Fibroblast of upper back skin (primary cell): ENCODE measurements around the gene PTCD2.
"Not testable (repeated sequence)": the region's sequence is repeated elsewhere in the genome, so short reads cannot be mapped to it uniquely, and the experiment has no call there.

ENCODE experiments used
- DNase-seq: peaks from one replicate; pipeline ENCODE4 v3.0.0-alpha.2; 2013

Gene PTCD2

DNA sequence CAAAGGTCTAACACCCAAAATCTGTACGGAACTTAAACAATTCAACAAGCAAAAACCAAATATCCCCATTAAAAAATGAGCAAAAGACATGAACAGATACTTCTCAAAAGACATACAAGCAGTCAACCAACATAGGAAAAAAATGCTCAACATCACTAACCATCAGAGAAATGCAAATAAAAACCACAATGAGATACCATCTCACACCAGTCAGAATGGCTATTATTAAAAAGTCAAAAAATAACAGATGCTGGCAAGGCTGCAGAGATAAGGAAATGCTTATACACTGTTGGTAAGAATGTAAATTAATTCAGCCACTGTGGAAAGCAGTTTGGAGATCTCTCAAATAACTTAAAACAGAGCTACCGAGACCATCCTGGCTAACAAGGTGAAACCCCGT lies 22.0 kb upstream of the PTCD2 start:
- peak; percentile 5 for DNase-seq

DNA sequence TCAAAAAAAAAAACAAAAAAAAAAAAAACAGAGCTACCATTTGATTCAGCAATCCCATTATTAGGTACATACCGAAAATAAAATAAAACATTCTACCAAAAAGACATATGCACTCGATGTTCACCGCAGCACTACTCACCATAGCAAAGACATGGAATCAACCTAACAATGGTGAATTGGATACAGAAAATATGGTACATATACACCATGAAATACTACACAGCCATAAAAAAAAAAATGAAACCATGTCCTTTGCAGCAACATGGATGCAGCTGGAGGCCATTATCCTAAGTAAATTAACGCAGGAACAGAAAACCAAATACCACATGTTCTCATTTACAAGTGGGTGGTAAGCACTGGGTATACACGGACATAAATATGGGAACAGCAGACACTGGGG lies 21.5 kb upstream of the PTCD2 start:
- no peak for DNase-seq

- peak; percentile 12 for DNase-seq
Measured at GRCh38 chr5:72300590-72301339, 19.4 kb upstream of the PTCD2 start.

- no peak for DNase-seq
Measured at GRCh38 chr5:72301557-72301956, 18.6 kb upstream of the PTCD2 start.

- peak; percentile 7 for DNase-seq
Measured at GRCh38 chr5:72302171-72302570, 18.0 kb upstream of the PTCD2 start.

GRCh38 chr5:72305194-72306142 lies 14.7 kb upstream of the PTCD2 start:
- no peak for DNase-seq

DNA sequence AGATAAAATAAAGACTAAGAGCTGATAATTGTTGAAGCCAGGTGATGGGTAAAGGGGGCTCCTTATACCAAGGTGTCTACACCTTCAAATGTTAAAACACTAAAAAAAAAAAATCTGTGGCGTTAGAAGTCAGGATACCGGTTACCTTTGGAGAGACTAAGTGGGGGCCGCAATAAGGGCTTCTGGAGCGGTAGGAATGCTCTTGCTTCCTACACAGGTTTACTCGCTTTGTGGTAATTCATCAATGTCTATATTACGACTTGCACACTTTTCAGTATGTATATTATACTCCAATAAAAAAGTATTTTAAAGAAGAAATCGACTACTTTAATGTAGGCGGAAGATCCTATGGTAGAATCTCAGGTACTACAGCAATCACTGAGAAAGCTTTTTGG lies 12.6 kb upstream of the PTCD2 start:
- DNase-seq, result no peak

- peak; percentile 98 for DNase-seq
Measured at GRCh38 chr5:72307968-72308852, 12.0 kb upstream of the PTCD2 start.

- DNase-seq, result no peak
Measured at GRCh38 chr5:72308853-72309191, 11.4 kb upstream of the PTCD2 start.

GRCh38 chr5:72313141-72313540 lies 7.0 kb upstream of the PTCD2 start:
- DNase-seq, result no peak

DNA sequence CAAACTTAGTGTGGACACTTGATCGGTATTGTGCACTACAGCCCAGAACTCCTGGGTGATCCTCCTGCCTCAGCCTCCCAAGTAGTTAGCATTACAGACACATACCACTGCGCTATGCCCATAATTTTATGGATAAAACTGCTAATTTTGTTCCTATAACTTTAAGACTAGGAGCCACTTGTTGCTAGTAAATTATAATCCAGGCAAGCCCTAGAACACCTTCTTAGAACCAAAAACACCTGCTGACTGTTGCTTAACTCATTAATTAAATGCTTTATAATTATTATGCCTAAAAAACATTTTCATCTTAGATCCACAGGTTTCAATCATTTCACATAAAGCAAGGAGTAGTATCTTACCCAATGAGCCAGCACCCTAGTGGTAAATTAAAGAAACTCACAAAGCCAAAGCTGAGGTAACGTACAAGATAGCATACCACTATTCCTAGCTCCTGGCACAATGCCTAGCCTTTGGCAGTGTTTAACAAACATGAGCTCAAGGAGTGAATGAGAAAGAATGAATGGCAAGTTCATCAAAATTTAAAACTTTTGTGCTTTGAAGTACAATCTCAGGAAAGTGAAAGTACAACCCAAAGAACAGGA lies 5.5 kb upstream of the PTCD2 start:
- peak; percentile 68 for DNase-seq

DNA sequence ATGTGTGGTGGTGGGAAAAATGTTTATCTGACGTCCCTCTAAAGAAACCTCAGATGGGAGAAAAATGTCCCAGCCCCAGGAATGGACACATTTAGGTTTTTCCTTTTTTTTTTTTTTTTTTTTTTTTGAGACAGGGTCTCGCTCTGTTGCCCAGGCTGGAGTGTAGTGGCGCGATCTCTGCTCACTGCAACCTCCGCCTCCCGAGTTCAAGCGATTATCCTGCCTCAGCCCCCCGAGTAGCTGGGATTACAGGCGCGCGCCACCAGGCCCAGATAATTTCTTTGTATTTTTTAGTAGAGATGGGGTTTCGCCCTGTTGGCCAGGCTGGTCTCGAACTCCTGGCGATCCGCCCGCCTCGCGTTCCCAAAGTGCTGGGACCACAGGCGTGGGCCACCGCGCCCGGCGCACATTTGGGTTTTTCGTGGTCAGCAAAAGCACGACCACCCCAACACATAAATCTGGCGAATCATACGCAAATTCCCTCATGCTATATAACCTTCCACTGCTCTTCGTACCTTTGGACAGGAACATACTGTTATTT lies 668 bp upstream of the PTCD2 start:
- DNase-seq, result not testable (repeated sequence)

DNA sequence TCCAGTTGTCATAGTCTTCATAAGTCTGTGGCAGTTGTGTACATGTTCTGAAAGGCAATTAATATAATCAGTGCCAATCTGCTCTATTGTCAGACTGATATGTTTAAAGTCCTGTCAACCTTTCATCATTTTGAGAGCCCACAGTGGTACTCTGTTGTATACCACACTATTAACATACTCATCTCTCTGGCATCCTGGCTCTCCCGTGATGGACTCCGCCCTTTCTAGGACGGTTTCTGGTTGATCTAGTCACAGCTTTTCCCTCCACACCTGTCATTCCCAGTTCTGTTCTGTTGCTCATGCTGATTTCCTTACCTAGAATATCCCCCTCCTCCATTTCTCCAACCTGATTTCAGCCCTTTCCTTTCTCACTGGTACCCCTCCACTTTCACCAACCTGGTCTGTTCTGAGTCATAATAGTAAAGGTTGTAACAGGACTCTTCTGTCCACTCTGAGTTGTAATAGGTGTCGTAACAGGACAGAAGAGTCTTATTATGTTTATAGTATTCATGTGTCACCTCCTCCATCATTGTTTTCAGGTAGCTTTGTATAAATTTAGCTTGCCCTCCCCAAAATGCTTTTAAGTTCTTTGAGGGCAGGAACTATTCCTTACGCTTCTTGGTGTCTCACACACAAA lies 4.1 kb downstream of the PTCD2 start:
- no peak for DNase-seq

DNA sequence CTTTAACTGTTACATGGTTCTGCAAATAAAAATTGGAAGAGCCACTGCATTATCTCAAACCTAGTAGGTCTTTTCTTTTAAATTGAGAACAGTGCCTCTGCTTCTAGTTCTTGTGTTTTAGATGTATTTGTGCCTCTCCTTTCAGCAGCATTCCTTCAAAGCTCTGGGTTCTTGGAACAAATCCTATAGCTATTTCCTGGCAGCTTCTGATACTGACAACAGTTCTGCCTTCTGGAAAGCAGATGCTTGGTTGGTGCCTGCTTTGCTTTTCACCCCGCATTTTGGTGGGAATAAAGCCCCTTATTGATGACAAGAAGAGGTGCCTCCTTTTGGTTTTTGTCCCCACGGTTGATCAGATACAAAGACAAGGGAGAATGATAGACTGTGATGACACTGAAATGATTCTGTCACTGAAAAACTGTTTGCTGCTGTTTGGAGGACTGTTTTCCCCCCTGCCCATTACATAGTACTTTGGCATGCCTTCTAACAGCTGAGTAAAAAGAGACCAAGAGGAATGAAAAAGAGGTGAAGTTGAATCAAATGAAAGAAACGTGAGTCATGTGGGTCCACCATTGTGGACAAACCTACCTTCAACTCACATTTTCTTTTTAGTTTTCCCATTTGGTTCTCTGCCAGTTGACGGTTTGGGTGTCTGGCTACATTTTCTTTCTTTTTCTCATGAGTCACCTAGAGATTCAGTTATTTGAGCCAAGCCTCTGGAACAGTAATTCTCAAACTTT lies 5.6 kb downstream of the PTCD2 start:
- DNase-seq, result peak; percentile 93

DNA sequence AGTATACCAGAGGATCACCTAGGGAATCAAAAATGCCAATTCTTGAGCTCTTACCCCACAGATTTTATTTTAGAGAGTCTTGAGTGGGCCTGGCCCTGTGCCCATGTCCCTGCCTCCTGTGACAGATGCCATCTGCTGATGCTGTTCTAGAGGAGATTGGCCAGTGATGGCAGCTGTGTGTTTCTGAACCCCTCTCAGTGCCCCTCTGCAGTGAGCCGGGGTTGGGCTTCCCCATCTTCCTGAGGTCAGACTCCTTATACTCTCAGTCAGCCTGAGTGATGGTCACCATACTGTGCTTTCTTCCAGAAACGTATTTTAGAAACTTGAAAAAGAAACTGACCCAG lies 6.1 kb downstream of the PTCD2 start:
- no peak for DNase-seq

GRCh38 chr5:72328172-72328571 lies 8.0 kb downstream of the PTCD2 start:
- DNase-seq, result peak; percentile 20

DNA sequence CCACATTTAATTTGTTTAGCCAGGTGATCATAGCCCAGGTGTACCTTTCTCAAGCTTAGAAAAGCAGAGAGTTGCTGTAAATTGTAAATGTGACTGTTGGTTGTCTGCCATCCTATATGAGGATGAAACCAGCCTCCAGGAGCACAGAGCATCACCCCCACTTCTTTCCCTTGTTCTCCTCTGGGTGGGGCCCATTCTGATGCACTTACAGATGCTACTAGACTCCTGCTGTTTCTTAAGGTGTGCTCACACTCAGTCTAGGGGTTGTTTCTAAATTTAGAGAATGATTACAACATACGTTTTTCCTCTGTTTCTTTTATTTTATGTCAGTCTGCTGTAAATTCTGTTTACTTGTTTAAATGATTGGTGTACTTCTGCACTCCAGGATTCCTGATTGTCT lies 10.5 kb downstream of the PTCD2 start:
- no peak for DNase-seq

- no peak for DNase-seq
Measured at GRCh38 chr5:72337159-72337558, 17.0 kb downstream of the PTCD2 start.

- DNase-seq, result no peak
Measured at GRCh38 chr5:72338689-72339209, 18.6 kb downstream of the PTCD2 start.

DNA sequence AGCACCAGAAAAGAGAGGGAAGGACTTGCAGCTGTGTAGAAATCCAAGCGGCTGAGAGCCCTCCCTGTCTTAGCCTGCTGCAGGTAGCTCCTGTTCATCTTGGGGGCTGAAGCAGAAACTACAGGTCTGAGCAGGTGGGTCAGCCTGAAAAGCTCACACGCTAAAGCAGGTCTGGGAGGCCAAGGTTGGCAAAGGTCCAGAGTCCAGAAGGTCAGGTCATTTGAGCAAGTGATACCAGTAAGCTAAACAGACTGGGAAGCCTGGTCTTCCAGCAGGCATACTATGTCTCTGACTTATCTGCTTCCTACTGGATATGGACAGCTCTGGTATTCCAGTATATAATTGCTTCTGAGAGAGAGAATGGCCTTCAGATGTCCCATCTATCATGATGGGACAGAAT lies 26.2 kb downstream of the PTCD2 start:
- no peak for DNase-seq

- DNase-seq, result peak; percentile 95
Measured at GRCh38 chr5:72347801-72348308, 27.7 kb downstream of the PTCD2 start.
